Measurements from ENCODE around the gene NOTCH3.

The NOTCH3 gene

DNA sequence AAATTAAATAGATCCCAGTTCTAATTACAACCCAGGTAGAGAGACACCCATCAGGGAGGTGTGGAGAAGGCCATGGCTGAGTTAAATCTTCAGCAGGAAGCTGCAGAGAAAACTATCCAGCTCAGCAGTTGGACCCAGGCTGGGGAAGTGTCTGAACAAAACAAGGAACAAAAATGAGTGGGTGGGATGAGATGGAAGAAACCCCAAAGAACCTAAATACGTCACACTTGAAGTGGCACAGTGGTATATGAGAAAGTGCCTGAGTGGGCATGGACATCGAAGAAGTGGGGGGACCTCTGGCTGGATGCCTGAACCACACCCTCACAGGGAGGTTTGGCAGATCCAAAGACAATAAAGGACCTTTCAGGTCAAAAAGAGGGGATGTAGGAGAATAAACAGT, 35.0 kb upstream of the NOTCH3 start:
- TF ChIP-seq, protein P1, sequence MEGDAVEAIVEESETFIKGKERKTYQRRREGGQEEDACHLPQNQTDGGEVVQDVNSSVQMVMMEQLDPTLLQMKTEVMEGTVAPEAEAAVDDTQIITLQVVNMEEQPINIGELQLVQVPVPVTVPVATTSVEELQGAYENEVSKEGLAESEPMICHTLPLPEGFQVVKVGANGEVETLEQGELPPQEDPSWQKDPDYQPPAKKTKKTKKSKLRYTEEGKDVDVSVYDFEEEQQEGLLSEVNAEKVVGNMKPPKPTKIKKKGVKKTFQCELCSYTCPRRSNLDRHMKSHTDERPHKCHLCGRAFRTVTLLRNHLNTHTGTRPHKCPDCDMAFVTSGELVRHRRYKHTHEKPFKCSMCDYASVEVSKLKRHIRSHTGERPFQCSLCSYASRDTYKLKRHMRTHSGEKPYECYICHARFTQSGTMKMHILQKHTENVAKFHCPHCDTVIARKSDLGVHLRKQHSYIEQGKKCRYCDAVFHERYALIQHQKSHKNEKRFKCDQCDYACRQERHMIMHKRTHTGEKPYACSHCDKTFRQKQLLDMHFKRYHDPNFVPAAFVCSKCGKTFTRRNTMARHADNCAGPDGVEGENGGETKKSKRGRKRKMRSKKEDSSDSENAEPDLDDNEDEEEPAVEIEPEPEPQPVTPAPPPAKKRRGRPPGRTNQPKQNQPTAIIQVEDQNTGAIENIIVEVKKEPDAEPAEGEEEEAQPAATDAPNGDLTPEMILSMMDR (conservative IDR thresholded peaks at IDR 0.05; ENCODE audit: low read length), result no peak
- H3K4me3 ChIP-seq (ENCODE audit: low read length), result no peak overlapping the region
- DNase-seq (ENCODE audit: low read depth), result no peak

- H3K4me3 ChIP-seq (ENCODE audit: low read length), result no peak overlapping the region
- TF ChIP-seq, protein P1 (conservative IDR thresholded peaks at IDR 0.05; ENCODE audit: low read length), result no peak
- DNase-seq (ENCODE audit: low read depth), result no peak
Measured at GRCh38 chr19:15234431-15235130, 33.8 kb upstream of the NOTCH3 start.

DNA sequence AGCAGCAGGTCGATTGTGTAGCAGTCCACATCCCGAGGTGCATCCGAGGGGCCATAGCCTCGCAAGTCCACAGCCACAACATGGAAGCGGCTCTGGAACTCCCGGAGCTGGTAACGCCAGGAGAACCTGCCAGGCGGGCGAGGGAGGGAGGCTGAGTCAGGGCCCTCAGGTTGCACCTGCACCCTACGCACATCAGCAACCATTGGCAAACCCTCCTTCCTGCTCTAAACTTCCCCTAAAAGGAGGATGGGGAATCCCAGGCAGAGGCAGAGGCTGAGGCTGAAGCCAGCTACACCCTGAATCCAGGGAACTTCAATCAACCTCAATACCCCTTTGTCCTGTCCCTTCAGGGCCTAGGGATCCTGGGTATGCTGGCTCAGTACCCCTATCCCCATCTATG, 30.5 kb upstream of the NOTCH3 start:
- TF ChIP-seq, protein P1 (conservative IDR thresholded peaks at IDR 0.05; ENCODE audit: low read length), result no peak
- H3K4me3 ChIP-seq (ENCODE audit: low read length), result no peak overlapping the region
- no peak for DNase-seq (ENCODE audit: low read depth)

DNA sequence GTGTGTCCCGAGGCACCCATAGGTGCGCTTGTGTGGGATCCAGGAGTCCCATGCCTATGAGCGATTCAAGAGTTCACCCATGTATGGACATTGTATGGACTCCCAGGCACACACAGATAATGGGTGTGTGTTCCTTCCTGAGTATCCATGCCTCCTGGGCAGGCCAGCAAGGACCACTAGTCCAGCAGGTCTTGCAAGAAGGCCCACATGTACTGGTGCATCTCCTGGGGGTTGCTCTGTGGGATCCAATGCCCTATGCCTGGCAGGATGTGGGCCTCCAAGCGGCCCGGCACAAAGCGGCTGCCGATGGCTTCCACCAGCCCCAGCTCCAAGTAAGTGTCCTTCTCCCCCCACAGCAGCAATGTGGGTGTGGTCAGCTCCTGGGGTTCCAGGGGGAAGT, 26.5 kb upstream of the NOTCH3 start:
- TF ChIP-seq, protein P1 (conservative IDR thresholded peaks at IDR 0.05; ENCODE audit: low read length), result no peak
- DNase-seq (ENCODE audit: low read depth), result no peak
- no peak overlapping the region for H3K4me3 ChIP-seq (ENCODE audit: low read length)

- H3K4me3 ChIP-seq (ENCODE audit: low read length), result no peak overlapping the region
- TF ChIP-seq, protein P1 (conservative IDR thresholded peaks at IDR 0.05; ENCODE audit: low read length), result no peak
- DNase-seq (ENCODE audit: low read depth), result no peak
Measured at GRCh38 chr19:15225760-15226159, 25.0 kb upstream of the NOTCH3 start.

DNA sequence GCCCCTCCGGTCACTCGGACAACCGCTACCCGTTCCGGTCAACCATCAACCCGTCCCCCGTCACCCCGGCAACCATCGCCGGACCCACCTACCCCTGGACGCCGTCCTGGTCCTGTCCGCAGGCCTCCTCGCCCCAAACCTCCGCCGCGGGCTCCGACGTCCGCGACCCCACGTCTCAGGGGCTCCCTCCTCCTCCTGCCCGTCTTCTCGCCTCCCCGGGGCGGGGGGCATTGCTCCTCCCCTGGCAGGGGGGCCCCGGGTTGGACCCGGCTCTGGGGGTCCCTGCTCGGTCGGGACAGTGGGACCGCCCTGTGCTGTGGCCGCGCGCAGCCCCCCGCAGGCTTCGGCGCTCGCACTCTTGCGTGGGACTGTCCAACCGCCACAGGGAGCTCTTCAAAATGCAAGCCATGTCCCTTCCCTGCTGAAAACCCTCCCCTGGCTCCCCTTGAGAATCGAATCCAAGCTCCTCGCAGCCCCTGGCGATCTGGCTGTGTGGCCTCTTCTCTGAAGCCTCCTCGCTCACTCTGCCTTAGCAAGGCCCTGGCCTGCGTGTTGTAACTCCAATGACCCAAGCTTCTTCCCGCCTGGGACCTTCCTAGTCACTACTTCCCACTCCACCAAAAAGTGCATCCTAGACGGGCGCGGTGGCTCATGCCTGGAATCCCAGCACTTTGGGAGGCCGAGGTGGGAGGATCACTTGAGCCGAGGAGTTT, 23.0 kb upstream of the NOTCH3 start:
- peak overlapping the region; percentile 77 for H3K4me3 ChIP-seq (ENCODE audit: low read length)
- no peak for DNase-seq (ENCODE audit: low read depth)

More for the DNA sequence above, 23.0 kb upstream of the NOTCH3 start:
- TF ChIP-seq, protein P1 (conservative IDR thresholded peaks at IDR 0.05; ENCODE audit: low read length), result no peak

Measured in AG10803 (cell line).